Rectal smooth muscle tissue (tissue), 1 donor: ENCODE measurements around the gene GRK3.
A peak's percentile ranks its signal among the peaks of the same experiment; 100 is the strongest.

Experiments
- H3K27ac ChIP-seq: one replicate; pipeline ENCODE4 v1.7.0; 2013; ENCODE audit warnings: low read depth, low read length, inconsistent platforms
- H3K27me3 ChIP-seq: one replicate; pipeline ENCODE4 v1.7.0; 2013; ENCODE audit warnings: low read length; ENCODE audit not compliant: control insufficient read depth, insufficient read depth
- H3K36me3 ChIP-seq: one replicate; pipeline ENCODE4 v1.7.0; 2013; ENCODE audit warnings: low read length; ENCODE audit not compliant: control insufficient read depth, insufficient read depth
- H3K4me1 ChIP-seq: one replicate; pipeline ENCODE4 v1.7.0; 2013; ENCODE audit warnings: low read length; ENCODE audit not compliant: control insufficient read depth, insufficient read depth
- H3K4me3 ChIP-seq: one replicate; pipeline ENCODE4 v1.7.0; 2013; ENCODE audit warnings: low read length
- H3K9ac ChIP-seq: one replicate; pipeline ENCODE4 v1.7.0; 2013; ENCODE audit warnings: low read length

The GRK3 gene

DNA sequence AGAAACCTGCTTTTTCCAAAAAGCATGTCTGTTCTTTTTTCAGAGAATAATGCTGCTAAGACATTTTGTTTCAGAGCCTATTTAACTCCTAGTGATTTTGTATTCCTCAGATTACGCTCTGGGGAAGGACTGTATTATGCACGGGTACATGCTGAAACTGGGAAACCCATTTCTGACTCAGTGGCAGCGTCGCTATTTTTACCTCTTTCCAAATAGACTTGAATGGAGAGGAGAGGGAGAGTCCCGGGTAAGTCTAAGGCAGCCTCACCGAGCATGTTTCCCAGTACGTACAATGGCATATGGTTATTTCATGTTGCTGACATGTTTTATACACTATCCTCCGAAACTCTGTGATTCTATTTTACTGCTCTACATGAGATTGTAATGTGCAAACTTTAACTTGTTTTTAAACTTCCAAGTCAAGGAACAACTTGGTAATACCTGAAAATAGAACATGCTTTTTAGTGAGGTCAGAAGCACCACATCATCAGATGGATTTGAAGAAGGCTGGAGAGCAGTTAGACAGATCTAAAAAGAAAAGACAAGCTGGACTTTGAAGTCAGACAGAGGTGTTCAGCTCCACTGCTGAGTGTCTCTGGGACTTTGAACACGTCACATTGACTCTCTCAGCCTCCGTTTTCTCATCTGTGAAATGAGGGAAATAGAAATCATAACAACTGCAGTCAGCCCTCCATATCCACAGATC lies 153.8 kb downstream of the GRK3 start:
- H3K27me3 ChIP-seq, result no peaks in the 10 kb centered on the region
- peaks cover 4% of the 10 kb centered on the region for H3K36me3 ChIP-seq
- no peaks in the 10 kb centered on the region for H3K4me1 ChIP-seq
- H3K4me3 ChIP-seq, result no peak overlapping the region
- peak overlapping the region; percentile 6 for H3K27ac ChIP-seq
- H3K9ac ChIP-seq, result no peak overlapping the region

- H3K4me1 ChIP-seq, result no peaks in the 10 kb centered on the region
- no peak overlapping the region for H3K4me3 ChIP-seq
- no peaks in the 10 kb centered on the region for H3K27me3 ChIP-seq
- no peak overlapping the region for H3K27ac ChIP-seq
- peaks cover 6% of the 10 kb centered on the region for H3K36me3 ChIP-seq
- no peak overlapping the region for H3K9ac ChIP-seq
These were observed 157.7 kb downstream of the GRK3 start for GRCh38 chr22:25722223-25722622.

DNA sequence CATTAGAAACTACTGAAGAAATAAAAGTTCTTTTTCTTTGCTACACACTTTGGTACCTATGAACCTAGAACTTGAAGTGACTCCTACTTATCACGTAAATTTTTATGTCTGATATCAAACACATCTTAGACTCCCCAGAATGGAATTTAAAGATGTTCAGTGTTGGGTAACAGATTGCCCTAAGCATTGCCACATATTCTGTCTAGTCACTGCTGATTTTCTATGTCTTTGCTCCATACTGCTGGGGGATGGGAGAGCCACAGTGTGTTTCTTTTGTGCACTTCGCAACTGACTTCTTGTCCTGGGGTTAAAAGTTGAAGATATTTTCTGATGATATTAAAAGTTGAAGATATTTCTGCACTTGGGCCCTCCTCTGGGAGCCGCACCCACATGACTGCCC lies 158.2 kb downstream of the GRK3 start:
- Histone ChIP-seq H3K27me3 (no peaks in the 10 kb centered on the region), H3K4me1 (no peaks in the 10 kb centered on the region), H3K9ac (no peak overlapping the region), H3K27ac (no peak overlapping the region), H3K36me3 (peaks cover 6% of the 10 kb centered on the region), H3K4me3 (no peak overlapping the region)

DNA sequence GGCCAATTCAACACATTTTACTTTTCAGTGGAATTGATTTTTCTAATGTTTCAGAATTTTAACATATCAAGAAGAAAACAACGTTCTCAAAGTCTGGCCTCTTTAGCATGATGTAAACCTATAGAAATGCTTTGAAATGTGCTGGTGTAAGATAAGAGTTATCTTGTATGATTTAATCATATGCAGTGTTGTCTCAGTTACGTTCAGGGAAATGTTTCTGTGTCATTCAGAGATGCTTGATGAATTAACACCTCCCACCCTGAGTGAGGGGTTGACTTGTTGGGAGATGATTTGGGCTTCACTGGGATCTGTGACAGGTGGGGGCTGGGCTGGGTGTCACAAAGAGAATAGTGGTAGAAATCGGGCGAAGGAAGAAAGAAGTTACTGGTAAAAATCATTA lies 161.8 kb downstream of the GRK3 start:
- Histone ChIP-seq H3K27me3 (no peaks in the 10 kb centered on the region), H3K9ac (no peak overlapping the region), H3K27ac (no peak overlapping the region), H3K36me3 (peaks cover 6% of the 10 kb centered on the region), H3K4me3 (no peak overlapping the region), H3K4me1 (no peaks in the 10 kb centered on the region)

- Histone ChIP-seq H3K4me1 (no peaks in the 10 kb centered on the region), H3K4me3 (no peak overlapping the region), H3K27ac (no peak overlapping the region), H3K27me3 (no peaks in the 10 kb centered on the region), H3K36me3 (peaks cover 2% of the 10 kb centered on the region), H3K9ac (no peak overlapping the region)
These were observed 163.6 kb downstream of the GRK3 start for GRCh38 chr22:25728071-25728470.

DNA sequence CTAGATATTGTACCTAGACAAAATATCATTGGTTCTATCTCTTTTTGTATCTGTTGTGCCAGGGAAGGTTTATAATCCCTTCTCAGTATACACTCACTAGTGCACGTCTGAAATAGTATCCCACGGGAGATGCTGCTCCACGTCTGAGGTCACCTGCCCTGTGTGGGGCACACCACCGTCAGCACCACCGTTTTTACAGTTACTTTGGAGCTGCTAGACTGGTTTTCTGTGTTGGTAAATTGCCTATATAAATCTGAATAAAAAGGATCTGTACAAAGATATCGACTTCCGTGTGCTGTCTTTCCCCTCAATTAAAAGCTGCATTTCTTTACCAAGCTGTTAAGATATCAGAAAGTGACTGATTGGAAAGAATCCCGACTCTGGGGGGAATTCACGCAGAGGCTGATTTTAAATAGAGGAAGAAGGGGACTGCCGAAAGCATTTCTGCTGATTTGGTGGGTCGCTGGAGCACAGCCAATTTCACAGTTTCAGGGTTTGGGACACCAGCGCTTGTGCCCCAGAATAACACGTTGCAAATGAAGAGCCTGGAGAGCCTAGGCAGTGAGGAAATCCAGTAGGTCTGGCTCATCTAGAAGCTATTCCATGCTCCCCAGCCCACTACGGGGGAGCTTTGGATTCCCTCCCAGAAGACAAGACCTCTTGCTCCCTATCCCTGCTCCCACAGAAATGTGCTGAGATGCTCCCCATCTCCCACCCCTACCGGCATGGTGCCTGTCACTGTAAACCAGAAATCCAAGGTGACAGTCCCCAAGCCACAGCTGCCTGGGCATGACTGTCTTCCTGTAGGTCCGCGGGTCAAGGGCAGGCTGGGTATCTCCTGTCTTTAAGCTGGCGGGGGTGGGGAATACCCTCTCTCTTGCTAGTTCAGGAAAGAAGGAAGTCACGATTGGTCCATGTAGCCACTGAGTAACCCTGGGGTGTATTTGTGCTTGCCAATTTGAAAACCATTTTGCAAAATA lies 164.8 kb downstream of the GRK3 start:
- Histone ChIP-seq H3K27me3 (no peaks in the 10 kb centered on the region), H3K27ac (no peak overlapping the region), H3K4me3 (no peak overlapping the region), H3K36me3 (no peaks in the 10 kb centered on the region), H3K4me1 (no peaks in the 10 kb centered on the region), H3K9ac (no peak overlapping the region)

DNA sequence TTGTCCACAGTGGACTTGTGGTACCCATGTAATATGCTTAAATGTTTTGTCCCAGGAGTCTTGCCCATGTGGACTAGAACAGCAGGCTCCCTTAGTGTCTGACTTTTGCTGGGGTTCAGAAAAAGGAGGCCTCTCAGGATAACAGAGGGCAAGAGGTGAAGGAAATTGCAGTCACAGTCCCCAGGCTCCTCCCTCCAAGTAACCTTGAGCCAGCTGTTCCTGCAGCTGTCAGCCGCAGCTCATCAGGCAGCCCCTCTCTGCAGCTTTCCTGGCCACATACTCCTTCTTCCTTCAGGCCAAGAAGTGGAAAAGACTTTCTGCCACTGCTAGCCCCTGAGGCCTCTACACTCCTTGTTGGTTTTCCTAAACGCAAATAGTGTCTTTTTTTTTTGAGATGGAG lies 171.2 kb downstream of the GRK3 start:
- no peaks in the 10 kb centered on the region for H3K36me3 ChIP-seq
- no peak overlapping the region for H3K4me3 ChIP-seq
- H3K4me1 ChIP-seq, result no peaks in the 10 kb centered on the region
- no peak overlapping the region for H3K9ac ChIP-seq
- no peaks in the 10 kb centered on the region for H3K27me3 ChIP-seq
- no peak overlapping the region for H3K27ac ChIP-seq

- Histone ChIP-seq H3K27ac (no peak overlapping the region), H3K27me3 (no peaks in the 10 kb centered on the region), H3K9ac (no peak overlapping the region), H3K4me1 (no peaks in the 10 kb centered on the region), H3K4me3 (no peak overlapping the region), H3K36me3 (no peaks in the 10 kb centered on the region)
These were observed 172.0 kb downstream of the GRK3 start for GRCh38 chr22:25736378-25737011.

DNA sequence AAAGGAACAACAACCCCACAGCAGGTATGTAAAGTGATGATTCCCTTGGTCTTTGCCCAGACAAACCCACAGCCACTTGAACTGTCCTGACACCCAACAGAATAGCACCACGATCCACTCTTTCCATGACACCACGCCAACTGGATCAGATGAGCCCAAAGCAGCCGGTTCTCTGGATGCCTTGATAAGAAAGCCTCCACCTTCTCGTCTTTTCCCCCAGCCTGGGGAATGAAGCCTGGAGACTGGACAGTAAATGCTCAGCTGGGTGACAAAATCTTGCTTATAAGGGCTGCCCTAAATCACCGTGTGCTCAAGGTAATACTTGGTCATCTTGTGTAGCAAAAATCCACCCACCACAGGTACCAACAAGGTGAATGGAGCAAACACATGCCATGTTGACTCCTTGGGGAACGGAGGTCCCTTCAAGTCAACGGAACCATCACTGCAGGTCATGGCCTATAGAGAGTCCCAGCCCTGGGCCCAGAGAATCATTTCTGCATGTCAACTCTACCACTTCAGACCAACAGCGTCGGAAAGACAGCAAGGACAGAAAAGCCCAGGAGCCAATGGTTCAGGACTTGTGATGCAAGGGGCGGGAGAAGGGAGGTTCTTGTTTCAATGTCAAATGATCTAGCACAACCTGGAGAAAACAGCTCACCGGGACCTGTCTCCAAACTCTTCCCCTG lies 175.3 kb downstream of the GRK3 start:
- no peak overlapping the region for H3K4me3 ChIP-seq
- no peaks in the 10 kb centered on the region for H3K4me1 ChIP-seq
- no peak overlapping the region for H3K27ac ChIP-seq
- H3K36me3 ChIP-seq, result no peaks in the 10 kb centered on the region
- H3K27me3 ChIP-seq, result no peaks in the 10 kb centered on the region
- H3K9ac ChIP-seq, result no peak overlapping the region

DNA sequence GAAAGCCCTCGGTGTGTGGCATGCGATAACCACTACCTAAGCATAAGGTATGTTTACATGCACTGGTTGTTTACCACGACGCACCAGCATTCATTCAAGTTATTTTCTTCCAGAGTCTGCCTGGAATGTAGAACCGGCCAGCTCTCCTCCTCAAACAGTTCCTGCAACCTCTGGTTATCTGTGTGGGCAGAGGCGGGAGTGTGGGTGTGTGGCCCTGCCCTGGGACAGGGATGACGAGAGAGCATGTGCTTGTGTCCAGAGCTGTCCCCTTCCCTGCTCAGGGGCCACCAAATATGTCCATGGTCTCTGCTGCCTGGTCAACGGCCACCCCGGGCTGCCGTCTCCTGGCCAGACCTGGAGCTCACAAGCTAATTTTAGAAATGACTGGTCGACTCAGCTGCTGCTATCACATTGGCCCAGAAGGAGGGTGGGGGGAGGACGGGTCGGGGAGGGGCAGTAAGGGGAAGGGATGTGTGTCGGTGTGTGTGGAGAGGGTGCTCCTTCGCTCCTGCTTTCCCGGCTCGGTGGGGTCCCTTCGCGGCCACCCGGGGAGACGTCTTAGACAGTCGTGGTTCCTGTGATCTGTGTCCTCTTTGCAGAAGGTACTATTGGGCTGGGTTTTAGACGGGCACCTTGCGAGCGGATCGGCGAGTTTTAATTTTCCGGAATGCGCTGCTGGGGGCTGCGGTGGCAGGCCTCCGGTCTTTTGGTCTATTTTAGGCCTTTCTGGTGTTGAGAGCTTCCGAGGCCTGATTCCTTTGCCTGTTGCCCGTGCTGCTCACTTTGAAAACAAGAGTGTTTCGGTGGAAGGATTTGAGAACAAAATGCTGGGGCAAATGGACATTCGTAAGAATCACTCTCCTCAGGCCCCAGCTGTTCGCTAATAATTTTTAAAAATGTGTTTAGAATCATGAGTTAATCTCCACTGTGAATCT lies 177.5 kb downstream of the GRK3 start, which contains the start of gene MYO18B:
TSS of gene MYO18B (plus strand) at position 497 of the 935 bp plus-strand sequence. CDS start 18,905 bp downstream, outside the sequence.
- Histone ChIP-seq H3K4me1 (no peaks in the 10 kb centered on the region), H3K4me3 (no peak within 1 kb of the TSS), H3K36me3 (no peaks in the 10 kb centered on the region), H3K9ac (no peak within 1 kb of the TSS), H3K27ac (no peak within 1 kb of the TSS), H3K27me3 (no peaks in the 10 kb centered on the region)

GRCh38 chr22:25742918-25743708 lies 178.6 kb downstream of the GRK3 start:
- H3K27me3 ChIP-seq, result no peaks in the 10 kb centered on the region
- no peak overlapping the region for H3K27ac ChIP-seq

More at GRCh38 chr22:25742918-25743708, 178.6 kb downstream of the GRK3 start:
- Histone ChIP-seq H3K36me3 (no peaks in the 10 kb centered on the region), H3K4me3 (no peak overlapping the region), H3K4me1 (no peaks in the 10 kb centered on the region), H3K9ac (no peak overlapping the region)
